ENCODE data around the gene MEGF8. TPM values are rescaled to one million over a fixed set of nuclear protein-coding genes. Genes with fewer than 3 reads are reported as not detected.

Gene MEGF8
- total and polyA plus RNA-seq, 2 of the 13 experiments (the other 11 are each of a cell fraction or from before 2014, with no cell fraction given) = 4.0 to 8.8 TPM

DNA sequence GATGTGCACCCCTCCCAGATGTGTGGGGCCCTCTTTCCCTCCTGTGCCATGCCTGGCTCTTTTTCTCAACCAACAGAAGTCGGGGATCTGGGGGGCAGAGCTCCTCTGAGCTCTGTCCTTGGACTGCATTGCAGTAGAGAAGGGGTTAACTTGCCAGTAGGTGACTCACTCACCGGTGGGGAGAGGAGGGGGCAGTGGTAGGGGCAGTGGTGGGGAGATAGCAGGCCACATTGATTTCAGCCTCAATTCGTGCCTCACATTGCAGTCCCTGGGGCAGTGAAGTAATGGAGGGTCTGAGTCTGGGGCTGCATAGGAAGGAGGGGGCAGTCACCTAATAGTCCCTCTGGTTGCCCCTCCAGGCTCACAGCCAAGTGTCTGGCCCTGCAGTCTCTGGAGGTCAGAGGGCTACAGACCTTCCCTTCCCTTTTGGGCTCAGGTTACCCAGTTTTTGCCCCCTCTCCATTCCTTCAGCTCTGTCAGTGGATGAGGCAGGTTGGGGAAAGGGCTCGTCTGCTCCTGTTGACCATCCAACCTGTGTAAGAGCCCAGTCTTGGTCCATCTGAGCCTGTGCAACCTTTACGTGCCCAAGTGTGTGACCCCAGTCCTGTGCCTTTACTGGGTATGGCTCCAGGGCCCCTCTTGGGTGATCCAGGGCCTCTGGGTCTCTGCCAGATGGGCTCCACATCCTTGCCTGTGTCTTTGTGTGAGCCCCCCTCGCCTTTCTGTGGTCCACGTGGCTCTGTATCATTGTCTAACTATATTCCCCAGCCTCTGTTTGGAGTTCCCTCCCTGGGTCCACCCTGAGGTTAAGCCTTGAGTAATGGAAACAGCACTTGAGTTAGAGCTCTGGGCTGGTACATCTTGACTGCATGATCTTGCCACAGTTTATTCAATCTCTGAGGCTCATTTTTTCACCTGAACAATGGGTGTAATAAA is 43.3 kb upstream of the MEGF8 start (continued):
- TF ChIP-seq KIAA2018 (CRISPR knock-in tag; IDR thresholded peaks at IDR 0.05; ENCODE audit: borderline replicate concordance) = no peak
- no peak for TF ChIP-seq ZFP82 (CRISPR knock-in tag; IDR thresholded peaks at IDR 0.05; ENCODE audit: borderline replicate concordance)
- no peak; the same call in 1 of the 2 replicates for TF ChIP-seq ZNF281 (CRISPR knock-in tag; IDR thresholded peaks at IDR 0.05; ENCODE audit: borderline replicate concordance)
- no peak for TF ChIP-seq SATB2 (CRISPR knock-in tag; IDR thresholded peaks at IDR 0.05)
- TF ChIP-seq, protein P1, sequence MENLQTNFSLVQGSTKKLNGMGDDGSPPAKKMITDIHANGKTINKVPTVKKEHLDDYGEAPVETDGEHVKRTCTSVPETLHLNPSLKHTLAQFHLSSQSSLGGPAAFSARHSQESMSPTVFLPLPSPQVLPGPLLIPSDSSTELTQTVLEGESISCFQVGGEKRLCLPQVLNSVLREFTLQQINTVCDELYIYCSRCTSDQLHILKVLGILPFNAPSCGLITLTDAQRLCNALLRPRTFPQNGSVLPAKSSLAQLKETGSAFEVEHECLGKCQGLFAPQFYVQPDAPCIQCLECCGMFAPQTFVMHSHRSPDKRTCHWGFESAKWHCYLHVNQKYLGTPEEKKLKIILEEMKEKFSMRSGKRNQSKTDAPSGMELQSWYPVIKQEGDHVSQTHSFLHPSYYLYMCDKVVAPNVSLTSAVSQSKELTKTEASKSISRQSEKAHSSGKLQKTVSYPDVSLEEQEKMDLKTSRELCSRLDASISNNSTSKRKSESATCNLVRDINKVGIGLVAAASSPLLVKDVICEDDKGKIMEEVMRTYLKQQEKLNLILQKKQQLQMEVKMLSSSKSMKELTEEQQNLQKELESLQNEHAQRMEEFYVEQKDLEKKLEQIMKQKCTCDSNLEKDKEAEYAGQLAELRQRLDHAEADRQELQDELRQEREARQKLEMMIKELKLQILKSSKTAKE (CRISPR knock-in tag; IDR thresholded peaks at IDR 0.05; ENCODE audit: borderline replicate concordance) = no peak; the same call in 1 of the 2 replicates
- no peak for TF ChIP-seq SAFB2 (CRISPR knock-in tag; IDR thresholded peaks at IDR 0.05; ENCODE audit: borderline replicate concordance, low read depth)
- no peak for TF ChIP-seq ZNF441 (CRISPR knock-in tag; IDR thresholded peaks at IDR 0.05; ENCODE audit: borderline replicate concordance)
- TF ChIP-seq ARID2 (CRISPR knock-in tag; IDR thresholded peaks at IDR 0.05; ENCODE audit: borderline replicate concordance) = no peak
- TF ChIP-seq ZNF546 (CRISPR knock-in tag; conservative IDR thresholded peaks at IDR 0.05) = no peak
- TF ChIP-seq ZNF777 (CRISPR knock-in tag; IDR thresholded peaks at IDR 0.05) = no peak
- no peak for TF ChIP-seq ZSCAN21 (CRISPR knock-in tag; IDR thresholded peaks at IDR 0.05; ENCODE audit: borderline replicate concordance)
- peak; percentile 49; the same call in 1 of the 2 replicates for TF ChIP-seq NR2C2 (CRISPR knock-in tag; IDR thresholded peaks at IDR 0.05; ENCODE audit: borderline replicate concordance)
- TF ChIP-seq NR2F6 (IDR thresholded peaks at IDR 0.05) = peak; percentile 32; the same call in 1 of the 2 replicates
- TF ChIP-seq NR2F6 (CRISPR knock-in tag; IDR thresholded peaks at IDR 0.05) = no peak
